IMR-90 (cell line): ENCODE data around the gene CHP1. TPM values are rescaled to one million over a fixed set of nuclear protein-coding genes. Genes with fewer than 3 reads are reported as not detected.
"Not testable (repeated sequence)": the region's sequence is repeated elsewhere in the genome, so short reads cannot be mapped to it uniquely, and the experiment has no call there.

Experiments used
- ATAC-seq: fragments of 200-7000 bp; cut with Tn5 transposase; 2 replicates; pipeline ENCODE4 v1.9.1; 2020; ENCODE audit warnings: low read depth, mild to moderate bottlenecking, moderate library complexity
- BruUV-seq: library from RNA; stranded (reverse); fragments of 400-500 nt; replicated peaks from 2 replicates; lab custom pipeline; 2021; lab: Mats Ljungman, UMichigan
- CTCF ChIA-PET: fragments of 300-600 bp; formaldehyde crosslinking; extraction: SDS; loops from one replicate; lab custom pipeline; 2021; ENCODE audit warnings: antibody characterized with exemption; lab: Yijun Ruan, JAX
- POLR2A ChIA-PET: fragments of 300-600 bp; sonication (Branson Sonifier 250); formaldehyde crosslinking; loops from one replicate; lab custom pipeline; 2022; ENCODE audit warnings: antibody characterized with exemption; ENCODE audit not compliant: unreplicated experiment; lab: Charles Lee
- DNase-seq: peaks from one replicate; pipeline ENCODE4 v3.0.0; 2013
- H2AFZ ChIP-seq: replicated peaks from 2 replicates; pipeline ENCODE3; 2013; ENCODE audit warnings: low read length, mild to moderate bottlenecking; ENCODE audit not compliant: poor library complexity
- H2AK5ac ChIP-seq: 2 replicates; pipeline ENCODE4 v1.6.1; 2013; ENCODE audit warnings: low read depth, low read length, inconsistent platforms
- H2AK9ac ChIP-seq: replicated peaks from 2 replicates; pipeline ENCODE3; 2013; ENCODE audit warnings: mild to moderate bottlenecking, low read depth, low read length, moderate library complexity; ENCODE audit not compliant: poor library complexity
- H2BK120ac ChIP-seq: 2 replicates; pipeline ENCODE4 v1.6.1; 2013; ENCODE audit warnings: low read depth, low read length, inconsistent platforms
- H2BK15ac ChIP-seq: 3 replicates; pipeline ENCODE4 v1.6.1; 2013; ENCODE audit warnings: low read depth, low read length, inconsistent platforms
- H2BK20ac ChIP-seq: 2 replicates; pipeline ENCODE4 v1.6.1; 2013; ENCODE audit warnings: low read depth, mild to moderate bottlenecking, inconsistent platforms, low read length, moderate library complexity
- H2BK5ac ChIP-seq: 2 replicates; pipeline ENCODE4 v1.6.1; 2013; ENCODE audit warnings: mild to moderate bottlenecking, low read depth, low read length, inconsistent platforms; ENCODE audit not compliant: poor library complexity, severe bottlenecking
- H3K14ac ChIP-seq: replicated peaks from 2 replicates; pipeline ENCODE4 v1.6.1; 2013; ENCODE audit warnings: low read depth, low read length, inconsistent platforms
- H3K18ac ChIP-seq: 2 replicates; pipeline ENCODE4 v1.6.1; 2013; ENCODE audit warnings: low read depth, low read length, control low read depth
- H3K23ac ChIP-seq: 2 replicates; pipeline ENCODE4 v1.6.1; 2013; ENCODE audit warnings: low read depth, low read length, inconsistent platforms
- H3K27ac ChIP-seq: 2 replicates; pipeline ENCODE4 v1.5.1; 2013; ENCODE audit warnings: mild to moderate bottlenecking, control low read depth, low read length; ENCODE audit not compliant: insufficient read depth
- H3K27me3 ChIP-seq: 2 replicates; pipeline ENCODE4 v1.6.1; 2013; ENCODE audit warnings: low read length; ENCODE audit not compliant: control insufficient read depth, insufficient read depth
- H3K36me3 ChIP-seq: 2 replicates; pipeline ENCODE4 v1.6.1; 2013; ENCODE audit warnings: low read length, mixed read lengths; ENCODE audit not compliant: control insufficient read depth, insufficient read depth
- H3K4ac ChIP-seq: 2 replicates; pipeline ENCODE4 v1.6.1; 2013; ENCODE audit warnings: low read depth, low read length, inconsistent platforms
- H3K4me1 ChIP-seq: 2 replicates; pipeline ENCODE4 v1.6.1; 2013; ENCODE audit warnings: low read length, mixed read lengths; ENCODE audit not compliant: control insufficient read depth, insufficient read depth
- H3K4me2 ChIP-seq: 2 replicates; pipeline ENCODE4 v1.6.1; 2013; ENCODE audit warnings: low read depth, mild to moderate bottlenecking, control low read depth, low read length, moderate library complexity
- H3K4me3 ChIP-seq: 2 replicates; pipeline ENCODE4 v1.5.1; 2013; ENCODE audit warnings: low read depth, mild to moderate bottlenecking, control low read depth, low read length, moderate library complexity; ENCODE audit not compliant: insufficient read depth
- H3K56ac ChIP-seq: 2 replicates; pipeline ENCODE4 v1.6.1; 2013; ENCODE audit warnings: low read length, inconsistent platforms; ENCODE audit not compliant: insufficient read depth; ENCODE audit errors: extremely low read depth
- H3K79me1 ChIP-seq, 2 experiments: 2 replicates each; pipeline ENCODE4 v1.6.1; 2013; ENCODE audit warnings: low read length in 2 of 2, inconsistent platforms in 1 of 2, low read depth in 1 of 2
- H3K9ac ChIP-seq: 2 replicates; pipeline ENCODE4 v1.6.1; 2013; ENCODE audit warnings: low read depth, low read length, control low read depth
- H3K9me1 ChIP-seq: 2 replicates; pipeline ENCODE4 v1.6.1; 2013; ENCODE audit warnings: low read length, inconsistent platforms; ENCODE audit not compliant: insufficient read depth
- H3K9me3 ChIP-seq: 2 replicates; pipeline ENCODE4 v1.6.1; 2013; ENCODE audit warnings: low read length; ENCODE audit not compliant: control insufficient read depth, insufficient read depth
- H4K20me1 ChIP-seq: 2 replicates; pipeline ENCODE4 v1.6.1; 2013; ENCODE audit warnings: low read length, inconsistent platforms; ENCODE audit not compliant: insufficient read depth
- H4K5ac ChIP-seq: 2 replicates; pipeline ENCODE4 v1.6.1; 2013; ENCODE audit warnings: mild to moderate bottlenecking, low read depth, low read length, control low read depth
- H4K8ac ChIP-seq, 2 experiments: 2 replicates each; pipeline ENCODE4 v1.6.1; 2013; ENCODE audit warnings: low read depth in 2 of 2, low read length in 2 of 2, control low read depth in 1 of 2, inconsistent platforms in 1 of 2
- H4K91ac ChIP-seq: 2 replicates; pipeline ENCODE4 v1.6.1; 2013; ENCODE audit warnings: low read depth, low read length, inconsistent platforms; ENCODE audit not compliant: insufficient read depth
- WGBS, 2 experiments: methylation state at CpG; one replicate each; pipeline versions ENCODE4 v1.1.5 to v1.1.7; 2013; ENCODE audit warnings: missing lambda C conversion rate in 2 of 2; ENCODE audit not compliant: insufficient read length in 1 of 2; ENCODE audit errors: extremely low coverage in 2 of 2; 5-methylcytosine and 5-hydroxymethylcytosine counted together
- dilution Hi-C: fragments of 300-500 bp; cut with HindIII; formaldehyde crosslinking; loops from one replicate; pipeline ENCODE4 v1.14.3; 2018; ENCODE audit warnings: low sequenced_read_pairs; ENCODE audit not compliant: unreplicated experiment
- in situ Hi-C: fragments of 300-500 bp; cut with MboI; formaldehyde crosslinking; loops from 3 replicates; pipeline ENCODE4 v1.14.3; 2019; ENCODE audit warnings: low sequenced_read_pairs, inconsistent platforms, mixed read lengths
- intact Hi-C: fragments of 100-400 bp; cut with micrococcal nuclease; formaldehyde crosslinking; loops from 2 replicates; pipeline ENCODE4 v1.10.0; 2022
- polyA plus RNA-seq, 3 experiments: library from polyadenylated mRNA; depleted of rRNA; stranded (reverse); fragments of >200 nt; gene quantifications; 2 replicates each; pipeline ENCODE4 v1.2.3, GENCODE V29; 2012; ENCODE audit warnings: low replicate concordance in 1 of 3
- total RNA-seq: library from RNA; depleted of rRNA; stranded (reverse); fragments of >200 nt; gene quantifications from 2 replicates; pipeline ENCODE4 v1.2.3, GENCODE V29; 2012

Gene CHP1
- total and polyA plus RNA-seq, 2 of the 4 experiments (the other 2 are of a cell fraction), result 39.2 to 96.1 TPM

GRCh38 chr15:41320805-41321330 lies 89.8 kb downstream of the CHP1 start:
- H2AK9ac ChIP-seq, POLR2A ChIA-PET, H2BK20ac ChIP-seq: not testable (repeated sequence)

More at GRCh38 chr15:41320805-41321330, 89.8 kb downstream of the CHP1 start:
- H3K9ac ChIP-seq, H3K9me1 ChIP-seq, H4K20me1 ChIP-seq, H3K27me3 ChIP-seq, H3K4me2 ChIP-seq, H2BK120ac ChIP-seq, H3K9me3 ChIP-seq, H4K91ac ChIP-seq, H3K4me3 ChIP-seq, H4K5ac ChIP-seq, ATAC-seq, BruUV-seq, H3K27ac ChIP-seq, H3K4ac ChIP-seq, intact Hi-C loops, H2AFZ ChIP-seq, H3K18ac ChIP-seq, dilution Hi-C loops, CTCF ChIA-PET, H2AK5ac ChIP-seq, H3K56ac ChIP-seq, in situ Hi-C loops, H3K14ac ChIP-seq, H3K79me1 ChIP-seq, DNase-seq, H4K8ac ChIP-seq, H3K36me3 ChIP-seq, H2BK5ac ChIP-seq, H3K4me1 ChIP-seq, H2BK15ac ChIP-seq, H3K23ac ChIP-seq: not testable (repeated sequence)
- 96% methylated on average over 10 of the region's 39 CpGs; no CpG with 5 or more reads in 1 of the 2 experiments for WGBS, 2 experiments
